Stimulated activated CD8-positive, alpha-beta memory T cell treated with anti-CD3 and anti-CD28 coated beads, Interleukin-4, amount 100 ng/mL, for 4 hours (primary cell): ENCODE results near the gene TEAD2.

Experiments
- DNase-seq, 2 donors: peaks; one replicate each; pipeline ENCODE4 v3.0.0-alpha.2; 2020; ENCODE audit warnings: low read depth in 2 of 2, low spot score in 1 of 2

Gene TEAD2

GRCh38 chr19:49294401-49294800, 67.8 kb downstream of the TEAD2 start:
- no peak for DNase-seq
